IgD-negative memory B cell (primary cell): ENCODE measurements around the gene CNTNAP5. TPM values are rescaled to one million over a fixed set of nuclear protein-coding genes. Genes with fewer than 3 reads are reported as not detected.

Source experiments
- H3K27ac Mint-ChIP-seq, 3 donors: one replicate each; pipeline ENCODE4 v1.8.0; 2020 to 2022; ENCODE audit warnings: mild to moderate bottlenecking in 3 of 3, mixed read lengths in 3 of 3, moderate library complexity in 1 of 3
- H3K27me3 Mint-ChIP-seq: one replicate; pipeline ENCODE4 v1.8.0; 2021; ENCODE audit warnings: mixed read lengths
- H3K36me3 Mint-ChIP-seq: one replicate; pipeline ENCODE4 v1.8.0; 2020; ENCODE audit warnings: mild to moderate bottlenecking, mixed read lengths
- H3K4me1 Mint-ChIP-seq, 3 donors: one replicate each; pipeline ENCODE4 v1.8.0; 2020 to 2022; ENCODE audit warnings: mixed read lengths in 3 of 3, mild to moderate bottlenecking in 1 of 3
- H3K4me3 Mint-ChIP-seq, 4 donors: one replicate each; pipeline ENCODE4 v1.8.0; 2020 to 2022; ENCODE audit warnings: mild to moderate bottlenecking in 4 of 4, mixed read lengths in 4 of 4, moderate library complexity in 3 of 4
- H3K9me3 Mint-ChIP-seq, 3 donors: one replicate each; pipeline ENCODE4 v1.8.0; 2020 to 2021; ENCODE audit warnings: mixed read lengths in 3 of 3, mild to moderate bottlenecking in 1 of 3
- polyA plus RNA-seq: library from polyadenylated mRNA; unstranded; fragments of 300-500 nt; fragmentation: Illumina TruSeq; gene quantifications from one replicate; pipeline ENCODE4 v1.2.3, GENCODE V29; 2021

CNTNAP5 gene
- polyA plus RNA-seq, 1 donor from 2014 or later, result not detected

DNA sequence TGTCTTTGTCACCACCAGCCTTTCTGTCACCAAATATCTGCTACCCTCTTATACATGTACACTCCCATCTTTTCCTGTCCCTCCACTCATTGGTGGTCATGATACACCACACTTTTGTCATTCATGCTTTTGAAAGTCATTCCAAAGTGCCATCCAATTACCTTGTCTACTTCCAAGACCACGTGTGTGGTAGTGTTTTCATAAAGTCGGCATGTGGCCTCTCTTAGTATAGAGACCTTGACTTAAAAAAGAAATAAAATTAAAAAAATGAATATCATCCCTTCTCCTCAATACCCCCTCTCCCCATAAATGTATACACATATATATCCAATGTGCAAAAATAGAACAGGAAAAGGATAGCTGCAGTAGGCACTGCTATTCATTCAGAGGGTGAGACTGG lies 271.4 kb downstream of the CNTNAP5 start:
- Mint-ChIP-seq H3K27me3 (no peaks in the 10 kb centered on the region), H3K9me3 (peaks cover 0 to 5% (median 5%) of the 10 kb centered on the region in 3 donors), H3K27ac (no peak overlapping the region), H3K4me3 (no peak overlapping the region), H3K36me3 (no peaks in the 10 kb centered on the region), H3K4me1 (no peaks in the 10 kb centered on the region)

DNA sequence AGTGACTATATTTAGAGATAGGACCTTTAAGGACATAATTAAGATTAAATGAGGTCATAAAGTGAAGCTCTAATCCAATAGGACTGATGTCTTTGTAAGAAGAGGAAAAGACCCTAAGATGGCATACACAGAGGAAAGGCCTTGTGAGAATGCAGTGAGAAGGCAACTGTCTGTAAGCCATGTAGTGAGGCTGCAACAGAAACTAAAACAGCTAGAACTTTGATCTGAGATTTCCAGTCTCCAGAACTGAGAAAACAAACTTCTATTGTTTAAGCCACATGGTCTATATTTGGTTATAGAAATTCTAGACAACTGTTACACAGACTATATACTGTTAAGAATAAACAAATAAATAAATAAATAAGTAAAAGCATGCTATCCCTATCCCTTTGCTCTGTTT lies 276.8 kb downstream of the CNTNAP5 start:
- Mint-ChIP-seq H3K27ac (no peak overlapping the region), H3K9me3 (peaks cover 0 to 11% (median 7%) of the 10 kb centered on the region in 3 donors)

DNA sequence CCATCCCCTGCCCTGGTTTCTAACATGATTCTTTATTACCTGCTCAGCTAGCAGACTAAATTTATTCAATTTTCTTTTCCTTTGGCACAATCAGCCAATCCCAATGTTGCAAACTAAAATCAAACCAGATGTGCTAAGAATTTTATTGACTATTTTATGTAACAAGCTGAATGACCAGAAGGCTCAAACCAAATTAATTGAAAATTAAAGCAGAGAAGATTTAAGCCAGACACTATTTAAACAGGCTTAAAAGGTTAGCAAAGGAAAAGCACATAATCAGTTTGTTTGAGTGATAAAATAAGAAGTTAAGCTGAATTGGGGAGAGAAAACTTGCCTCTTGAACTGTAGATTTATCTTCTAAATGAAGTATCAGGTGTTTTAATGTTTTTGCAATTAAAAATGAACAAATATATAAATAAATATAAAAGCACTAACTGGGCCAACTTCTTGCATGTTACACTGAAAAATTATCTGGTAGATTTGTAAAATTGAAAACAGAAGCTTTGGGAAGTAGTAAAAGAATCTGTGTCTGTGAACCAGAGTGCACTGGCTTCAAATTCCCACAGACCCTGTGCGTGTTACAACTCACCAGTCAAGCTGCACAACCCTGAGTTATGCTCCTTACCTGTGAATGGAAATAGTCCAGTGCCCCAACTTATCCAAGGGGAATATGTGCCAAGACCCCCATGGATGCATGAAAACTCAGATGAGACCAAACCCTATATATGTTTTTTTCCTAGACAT lies 283.4 kb downstream of the CNTNAP5 start:
- Mint-ChIP-seq H3K27ac (no peak overlapping the region), H3K4me1 (no peaks in the 10 kb centered on the region), H3K4me3 (no peak overlapping the region), H3K27me3 (no peaks in the 10 kb centered on the region), H3K36me3 (no peaks in the 10 kb centered on the region), H3K9me3 (peaks cover 0 to 6% (median 2%) of the 10 kb centered on the region in 3 donors)

More for the DNA sequence above, 276.8 kb downstream of the CNTNAP5 start:
- Mint-ChIP-seq H3K4me1 (no peaks in the 10 kb centered on the region), H3K27me3 (no peaks in the 10 kb centered on the region), H3K4me3 (no peak overlapping the region), H3K36me3 (no peaks in the 10 kb centered on the region)

DNA sequence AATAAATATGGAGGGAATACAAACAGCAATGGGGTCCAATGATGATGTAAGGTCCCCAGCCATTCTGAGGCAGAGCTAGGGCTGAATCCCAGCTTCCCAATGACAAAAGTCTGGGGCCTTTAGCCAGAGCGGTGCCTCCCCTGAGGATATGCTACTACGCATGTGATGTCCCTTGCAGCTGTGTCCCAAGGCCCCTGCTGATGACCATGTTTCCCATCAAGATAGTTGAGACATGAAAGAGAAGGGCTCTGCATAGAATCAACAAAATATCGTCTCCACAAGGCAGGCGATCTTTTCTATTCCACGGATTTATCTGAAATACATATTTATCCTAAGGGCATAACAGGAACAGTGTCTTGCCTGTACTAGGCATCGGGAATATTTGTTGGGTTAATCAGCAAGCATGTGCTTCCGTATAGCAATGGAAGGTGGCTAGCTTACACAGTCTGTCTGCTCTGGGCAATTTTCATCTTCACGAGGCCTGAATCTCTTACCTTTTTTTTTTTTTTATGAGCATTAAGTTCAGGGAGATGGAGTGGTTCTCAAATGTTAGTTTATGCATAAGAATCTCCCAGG lies 284.6 kb downstream of the CNTNAP5 start:
- Mint-ChIP-seq H3K27me3 (no peaks in the 10 kb centered on the region), H3K36me3 (no peaks in the 10 kb centered on the region), H3K27ac (no peak overlapping the region), H3K9me3 (peaks cover 0 to 6% (median 2%) of the 10 kb centered on the region in 3 donors), H3K4me3 (no peak overlapping the region), H3K4me1 (no peaks in the 10 kb centered on the region)

- Mint-ChIP-seq H3K27me3 (no peaks in the 10 kb centered on the region), H3K9me3 (peaks cover 0 to 6% (median 2%) of the 10 kb centered on the region in 3 donors), H3K4me1 (no peaks in the 10 kb centered on the region), H3K27ac (no peak overlapping the region), H3K4me3 (no peak overlapping the region), H3K36me3 (no peaks in the 10 kb centered on the region)
Measured at GRCh38 chr2:124310671-124311070, 285.6 kb downstream of the CNTNAP5 start.

- Mint-ChIP-seq H3K4me3 (no peak overlapping the region), H3K4me1 (no peaks in the 10 kb centered on the region), H3K36me3 (no peaks in the 10 kb centered on the region), H3K9me3 (peaks cover 0 to 5% (median 3%) of the 10 kb centered on the region in 3 donors), H3K27ac (no peak overlapping the region), H3K27me3 (no peaks in the 10 kb centered on the region)
Measured at GRCh38 chr2:124314084-124314483, 289.0 kb downstream of the CNTNAP5 start.

DNA sequence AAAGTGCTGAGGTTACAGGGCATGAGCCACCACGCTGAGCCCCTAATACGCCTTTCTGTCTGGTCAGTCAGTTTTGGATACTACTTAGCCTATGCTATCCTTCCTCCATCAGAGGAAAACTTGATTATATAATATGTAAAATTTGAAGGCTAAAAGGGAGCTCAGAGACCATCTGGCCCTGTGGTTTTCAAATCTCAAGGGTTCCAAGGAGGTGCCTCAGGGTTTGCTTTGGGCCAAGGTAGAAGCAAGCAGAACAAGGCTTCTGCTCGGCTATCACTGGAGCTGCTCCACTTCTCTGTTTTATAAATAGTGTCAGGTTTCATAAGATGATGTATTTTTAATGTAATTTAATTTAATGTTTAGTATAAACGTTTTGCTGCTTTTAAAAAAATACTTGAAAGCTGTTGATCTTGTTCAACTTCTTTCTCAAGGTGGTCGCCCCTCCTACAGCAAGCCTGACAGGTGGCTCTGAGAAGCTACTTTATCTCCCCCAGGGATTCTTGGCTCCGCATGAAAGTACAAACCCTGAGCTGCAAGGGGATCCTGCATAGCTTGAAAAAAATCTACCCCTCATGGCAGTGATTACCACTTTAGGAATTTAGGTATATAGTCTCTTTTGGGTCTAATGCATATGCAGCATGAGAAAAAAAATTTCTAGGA lies 290.3 kb downstream of the CNTNAP5 start:
- Mint-ChIP-seq H3K9me3 (peaks cover 0 to 5% (median 3%) of the 10 kb centered on the region in 3 donors), H3K4me1 (no peaks in the 10 kb centered on the region), H3K4me3 (no peak overlapping the region), H3K27ac (no peak overlapping the region), H3K36me3 (no peaks in the 10 kb centered on the region), H3K27me3 (no peaks in the 10 kb centered on the region)

GRCh38 chr2:124316133-124316532 lies 291.0 kb downstream of the CNTNAP5 start:
- Mint-ChIP-seq H3K27me3 (no peaks in the 10 kb centered on the region), H3K9me3 (peaks cover 0 to 5% (median 3%) of the 10 kb centered on the region in 3 donors)

GRCh38 chr2:124316881-124317605 lies 292.0 kb downstream of the CNTNAP5 start:
- Mint-ChIP-seq H3K36me3 (no peaks in the 10 kb centered on the region), H3K4me3 (no peak overlapping the region), H3K4me1 (no peaks in the 10 kb centered on the region), H3K27me3 (no peaks in the 10 kb centered on the region), H3K27ac (no peak overlapping the region), H3K9me3 (peaks cover 0 to 3% (median 2%) of the 10 kb centered on the region in 3 donors)

More at GRCh38 chr2:124316133-124316532, 291.0 kb downstream of the CNTNAP5 start:
- no peak overlapping the region for H3K4me3 Mint-ChIP-seq
- H3K4me1 Mint-ChIP-seq, result no peaks in the 10 kb centered on the region
- H3K27ac Mint-ChIP-seq, result no peak overlapping the region
- H3K36me3 Mint-ChIP-seq, result no peaks in the 10 kb centered on the region

DNA sequence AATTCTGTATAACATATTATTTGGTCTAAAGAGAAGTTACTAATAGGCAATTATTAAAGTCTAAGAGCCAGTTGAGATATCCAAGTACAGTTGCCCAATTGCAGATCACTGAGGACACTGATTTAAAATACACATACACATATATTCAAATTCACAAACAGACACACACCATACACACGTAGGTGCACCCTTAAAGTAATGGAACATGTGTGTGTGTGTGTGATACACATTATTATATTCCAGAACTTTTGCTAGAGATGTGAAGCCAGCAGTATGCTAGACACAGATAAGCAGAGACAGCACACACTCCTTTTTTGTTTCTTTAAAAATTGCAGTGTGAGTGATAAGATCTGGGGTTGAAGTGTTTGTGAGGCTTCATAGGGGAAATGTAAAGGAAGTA lies 292.5 kb downstream of the CNTNAP5 start:
- Mint-ChIP-seq H3K4me1 (no peaks in the 10 kb centered on the region), H3K4me3 (no peak overlapping the region), H3K36me3 (no peaks in the 10 kb centered on the region), H3K9me3 (peaks cover 0 to 3% (median 2%) of the 10 kb centered on the region in 3 donors), H3K27ac (peak overlapping the region in 1 of 3 donors; percentile 25), H3K27me3 (no peaks in the 10 kb centered on the region)

- no peaks in the 10 kb centered on the region for H3K4me1 Mint-ChIP-seq
- H3K27me3 Mint-ChIP-seq, result no peaks in the 10 kb centered on the region
- peaks cover 0 to 3% (median 2%) of the 10 kb centered on the region in 3 donors for H3K9me3 Mint-ChIP-seq
- H3K4me3 Mint-ChIP-seq, result no peak overlapping the region
- no peaks in the 10 kb centered on the region for H3K36me3 Mint-ChIP-seq
- H3K27ac Mint-ChIP-seq, result no peak overlapping the region
Measured at GRCh38 chr2:124318913-124319312, 293.8 kb downstream of the CNTNAP5 start.

DNA sequence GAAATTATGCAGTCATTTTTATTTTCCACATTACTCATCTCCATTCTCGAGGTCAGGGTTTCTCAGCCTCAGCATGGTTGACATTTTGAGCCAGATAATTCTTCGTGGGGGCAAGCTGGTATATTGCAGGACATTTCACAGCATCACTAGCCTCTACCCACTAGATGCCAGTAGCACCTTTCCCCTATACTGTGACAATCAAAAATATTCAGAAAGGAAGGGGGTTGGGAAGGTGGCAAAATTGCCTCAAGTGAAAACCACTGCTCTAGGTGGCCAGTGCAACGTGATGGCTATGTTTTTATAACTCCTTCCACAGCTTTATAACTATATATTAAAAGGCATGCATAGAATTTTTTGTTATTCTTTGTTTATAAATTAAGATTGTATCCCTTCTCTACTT lies 294.5 kb downstream of the CNTNAP5 start:
- Mint-ChIP-seq H3K9me3 (peaks cover 0 to 3% (median 2%) of the 10 kb centered on the region in 3 donors), H3K27ac (no peak overlapping the region), H3K27me3 (no peaks in the 10 kb centered on the region), H3K36me3 (no peaks in the 10 kb centered on the region), H3K4me1 (no peaks in the 10 kb centered on the region), H3K4me3 (no peak overlapping the region)

DNA sequence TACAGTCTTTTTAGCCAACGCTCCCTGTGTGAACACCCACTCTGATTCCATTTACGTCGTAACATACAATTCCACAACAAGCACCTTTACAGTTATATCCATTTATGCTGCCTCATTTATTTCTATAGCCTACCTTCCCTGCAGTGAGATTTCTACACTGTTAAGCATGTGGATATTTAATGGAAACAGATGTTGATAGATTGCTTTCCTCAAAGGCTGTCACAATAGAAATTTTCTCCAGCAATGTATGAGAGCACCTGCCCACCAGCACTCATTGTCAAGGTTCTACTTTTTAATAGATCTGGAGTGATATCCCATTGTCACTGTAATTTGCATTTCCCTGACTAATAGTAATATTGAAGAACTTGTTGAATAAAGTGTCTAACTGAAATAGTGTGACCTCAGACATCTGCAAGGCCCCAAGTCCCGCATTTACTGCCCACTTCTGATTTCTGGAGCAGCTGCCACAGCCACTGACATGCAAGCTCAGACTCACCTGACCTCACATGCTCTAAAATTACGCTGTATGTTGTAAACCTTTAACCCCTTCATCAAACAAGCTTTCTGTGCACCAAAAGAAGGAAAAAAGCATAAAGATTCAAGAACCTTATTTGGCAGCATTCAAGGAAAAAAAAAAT lies 295.1 kb downstream of the CNTNAP5 start:
- peaks cover 0 to 3% (median 2%) of the 10 kb centered on the region in 3 donors for H3K9me3 Mint-ChIP-seq
- H3K4me1 Mint-ChIP-seq, result no peaks in the 10 kb centered on the region
- H3K36me3 Mint-ChIP-seq, result no peaks in the 10 kb centered on the region
- no peak overlapping the region for H3K27ac Mint-ChIP-seq
- H3K27me3 Mint-ChIP-seq, result no peaks in the 10 kb centered on the region
- no peak overlapping the region for H3K4me3 Mint-ChIP-seq

- no peak overlapping the region for H3K4me3 Mint-ChIP-seq
- H3K36me3 Mint-ChIP-seq, result no peaks in the 10 kb centered on the region
- peaks cover 2 to 5% (median 3%) of the 10 kb centered on the region in 3 donors for H3K9me3 Mint-ChIP-seq
- H3K27me3 Mint-ChIP-seq, result no peaks in the 10 kb centered on the region
- H3K4me1 Mint-ChIP-seq, result no peaks in the 10 kb centered on the region
- H3K27ac Mint-ChIP-seq, result no peak overlapping the region
Measured at GRCh38 chr2:124323321-124323720, 298.2 kb downstream of the CNTNAP5 start.
